Ammon's horn (tissue), 1 donor: ENCODE data around the gene RASGRP4.
A peak's percentile ranks its signal among the peaks of the same experiment; 100 is the strongest.
"Not testable (repeated sequence)": the region's sequence is repeated elsewhere in the genome, so short reads cannot be mapped to it uniquely, and the experiment has no call there.

Experiments
- DNase-seq: peaks from one replicate; pipeline ENCODE4 v3.0.0-alpha.2; 2016; ENCODE audit warnings: low spot score

The RASGRP4 gene

GRCh38 chr19:38425810-38426466, at the start of gene RASGRP4:
RASGRP4 (minus strand) TSS chr19:38426219; CDS start chr19:38426091, 128 bp downstream.
- peak; percentile 21 for DNase-seq

- DNase-seq: no peak
Measured at GRCh38 chr19:38475176-38475575, 49.2 kb upstream of the RASGRP4 start.

GRCh38 chr19:38473201-38473600, 47.2 kb upstream of the RASGRP4 start:
- DNase-seq: no peak

- not testable (repeated sequence) for DNase-seq
Measured at GRCh38 chr19:38472725-38473124, 46.7 kb upstream of the RASGRP4 start.

- DNase-seq: no peak
Measured at GRCh38 chr19:38470788-38471480, 44.9 kb upstream of the RASGRP4 start.

GRCh38 chr19:38469151-38469550, 43.1 kb upstream of the RASGRP4 start:
- no peak for DNase-seq

- DNase-seq: no peak
Measured at GRCh38 chr19:38467541-38468525, 41.8 kb upstream of the RASGRP4 start.

GRCh38 chr19:38466050-38466449, 40.0 kb upstream of the RASGRP4 start:
- no peak for DNase-seq

GRCh38 chr19:38464421-38465082, 38.5 kb upstream of the RASGRP4 start:
- DNase-seq: no peak

GRCh38 chr19:38463365-38463764, 37.3 kb upstream of the RASGRP4 start:
- DNase-seq: no peak

GRCh38 chr19:38458991-38459390, 33.0 kb upstream of the RASGRP4 start:
- no peak for DNase-seq

GRCh38 chr19:38457690-38458405, 31.8 kb upstream of the RASGRP4 start:
- no peak for DNase-seq

GRCh38 chr19:38457202-38457601, 31.2 kb upstream of the RASGRP4 start:
- DNase-seq: no peak

- no peak for DNase-seq
Measured at GRCh38 chr19:38455031-38455430, 29.0 kb upstream of the RASGRP4 start.

GRCh38 chr19:38453596-38453995, 27.6 kb upstream of the RASGRP4 start:
- no peak for DNase-seq

- DNase-seq: no peak
Measured at GRCh38 chr19:38452430-38453366, 26.7 kb upstream of the RASGRP4 start.

- no peak for DNase-seq
Measured at GRCh38 chr19:38451629-38452028, 25.6 kb upstream of the RASGRP4 start.

- no peak for DNase-seq
Measured at GRCh38 chr19:38451036-38451435, 25.0 kb upstream of the RASGRP4 start.

- no peak for DNase-seq
Measured at GRCh38 chr19:38449518-38449917, 23.5 kb upstream of the RASGRP4 start.

GRCh38 chr19:38448225-38448624, 22.2 kb upstream of the RASGRP4 start:
- no peak for DNase-seq
